22Rv1 (cell line): ENCODE results near the gene CDK15.

Experiments used
- CTCF ChIP-seq: fragments of 450-650 bp; IDR thresholded peaks from 2 replicates; pipeline ENCODE4 v1.5.1; 2017; ENCODE audit warnings: mild to moderate bottlenecking
- ZFX ChIP-seq: fragments of 450-650 bp; IDR thresholded peaks from 2 replicates; pipeline ENCODE4 v1.6.1; 2017; ENCODE audit warnings: antibody characterized with exemption, borderline replicate concordance

GRCh38 chr2:201872591-201872990 is 66.3 kb downstream of the CDK15 start:
- TF ChIP-seq CTCF (no peak), ZFX (no peak)
